H9 (cell line): ENCODE results near the gene MYOM3. TPM values are rescaled to one million over a fixed set of nuclear protein-coding genes. Genes with fewer than 3 reads are reported as not detected.
A peak's percentile ranks its signal among the peaks of the same experiment; 100 is the strongest.

Source experiments
- DNase-seq: peaks from one replicate; pipeline ENCODE4 v3.0.0-alpha.2; 2017
- H2AFZ ChIP-seq: one replicate; pipeline ENCODE4 v1.6.1; 2013; ENCODE audit warnings: mild to moderate bottlenecking, low read length, control low read depth, moderate library complexity
- H2AK5ac ChIP-seq: 2 replicates; pipeline ENCODE4 v1.6.1; 2013; ENCODE audit warnings: low read length, control low read depth, mixed read lengths; ENCODE audit not compliant: insufficient read length
- H2BK120ac ChIP-seq: one replicate; pipeline ENCODE4 v1.6.1; 2013; ENCODE audit warnings: low read depth, mild to moderate bottlenecking, low read length, control low read depth, inconsistent platforms; ENCODE audit not compliant: poor library complexity, severe bottlenecking
- H2BK12ac ChIP-seq: 2 replicates; pipeline ENCODE4 v1.6.1; 2013; ENCODE audit warnings: low read length, control low read depth, mixed read lengths, low read depth; ENCODE audit not compliant: insufficient read length
- H2BK15ac ChIP-seq: 2 replicates; pipeline ENCODE4 v1.6.1; 2013; ENCODE audit warnings: low read depth, low read length, control low read depth
- H2BK20ac ChIP-seq: one replicate; pipeline ENCODE4 v1.6.1; 2013; ENCODE audit warnings: low read depth, mild to moderate bottlenecking, low read length, control low read depth, inconsistent platforms; ENCODE audit not compliant: poor library complexity, severe bottlenecking
- H2BK5ac ChIP-seq: 2 replicates; pipeline ENCODE4 v1.6.1; 2013; ENCODE audit warnings: low read length, control low read depth, mixed read lengths; ENCODE audit not compliant: insufficient read length
- H3K14ac ChIP-seq: 2 replicates; pipeline ENCODE4 v1.6.1; 2013; ENCODE audit warnings: low read length, control low read depth; ENCODE audit not compliant: insufficient read depth
- H3K18ac ChIP-seq: 2 replicates; pipeline ENCODE4 v1.6.1; 2013; ENCODE audit warnings: low read depth, mild to moderate bottlenecking, mixed read lengths, low read length, control low read depth; ENCODE audit not compliant: insufficient read length
- H3K23ac ChIP-seq: 2 replicates; pipeline ENCODE4 v1.6.1; 2013; ENCODE audit warnings: low read length, control low read depth, mixed read lengths, low read depth; ENCODE audit not compliant: insufficient read length
- H3K23me2 ChIP-seq: 2 replicates; pipeline ENCODE4 v1.6.1; 2013; ENCODE audit warnings: low read depth, mild to moderate bottlenecking, mixed read lengths, low read length, control low read depth; ENCODE audit not compliant: insufficient read length, poor library complexity, severe bottlenecking
- H3K27ac ChIP-seq: 2 replicates; pipeline ENCODE4 v1.5.1; 2013; ENCODE audit warnings: low read length, control low read depth, mixed read lengths, low read depth; ENCODE audit not compliant: insufficient read length
- H3K27me3 ChIP-seq: 2 replicates; pipeline ENCODE4 v1.6.1; 2013; ENCODE audit warnings: low read length, control low read depth, inconsistent platforms; ENCODE audit not compliant: insufficient read depth
- H3K4ac ChIP-seq: 2 replicates; pipeline ENCODE4 v1.6.1; 2013; ENCODE audit warnings: low read depth, mild to moderate bottlenecking, control low read depth, inconsistent platforms, low read length, moderate library complexity
- H3K4me1 ChIP-seq: 2 replicates; pipeline ENCODE4 v1.6.1; 2013; ENCODE audit warnings: low read length, control low read depth, inconsistent platforms; ENCODE audit not compliant: insufficient read depth
- H3K4me2 ChIP-seq: 2 replicates; pipeline ENCODE4 v1.6.1; 2013; ENCODE audit warnings: low read length, control low read depth, mixed read lengths; ENCODE audit not compliant: insufficient read length, insufficient read depth
- H3K56ac ChIP-seq: 2 replicates; pipeline ENCODE4 v1.6.1; 2013; ENCODE audit warnings: low read depth, mild to moderate bottlenecking, mixed read lengths, low read length, control low read depth; ENCODE audit not compliant: insufficient read length
- H3K79me1 ChIP-seq: 2 replicates; pipeline ENCODE4 v1.6.1; 2013; ENCODE audit warnings: low read depth, mild to moderate bottlenecking, moderate library complexity, low read length, control low read depth, inconsistent platforms; ENCODE audit not compliant: insufficient read depth, poor library complexity, severe bottlenecking
- H3K79me2 ChIP-seq: 2 replicates; pipeline ENCODE4 v1.6.1; 2013; ENCODE audit warnings: low read length, control low read depth, inconsistent platforms; ENCODE audit not compliant: insufficient read depth
- H3K9ac ChIP-seq: 2 replicates; pipeline ENCODE4 v1.6.1; 2013; ENCODE audit warnings: low read length, control low read depth, mixed read lengths; ENCODE audit not compliant: insufficient read length; ENCODE audit errors: extremely low read depth
- H3K9me3 ChIP-seq: one replicate; pipeline ENCODE4 v1.6.1; 2013; ENCODE audit warnings: low read depth, low read length, inconsistent platforms; ENCODE audit not compliant: control insufficient read depth
- H3T11ph ChIP-seq: one replicate; pipeline ENCODE4 v1.6.1; 2013; ENCODE audit warnings: mild to moderate bottlenecking, low read length, control low read depth, inconsistent platforms
- H4K20me1 ChIP-seq: one replicate; pipeline ENCODE4 v1.6.1; 2013; ENCODE audit not compliant: control insufficient read depth, insufficient read length, insufficient read depth
- H4K5ac ChIP-seq: 2 replicates; pipeline ENCODE4 v1.6.1; 2013; ENCODE audit warnings: low read depth, mild to moderate bottlenecking, mixed read lengths, low read length, control low read depth; ENCODE audit not compliant: insufficient read length
- H4K8ac ChIP-seq: replicated peaks from 2 replicates; pipeline ENCODE4 v1.6.1; 2013; ENCODE audit warnings: low read length, control low read depth, mixed read lengths, low read depth; ENCODE audit not compliant: insufficient read length
- H4K91ac ChIP-seq: 2 replicates; pipeline ENCODE4 v1.6.1; 2013; ENCODE audit warnings: low read depth, mild to moderate bottlenecking, moderate library complexity, mixed read lengths, low read length, control low read depth; ENCODE audit not compliant: insufficient read length
- H3K27ac Mint-ChIP-seq, 3 experiments: 2 replicates in 2 of 3; 3 replicates in 1 of 3; pipeline ENCODE4 v1.8.0; 2020 to 2021; ENCODE audit warnings: mixed read lengths in 3 of 3, mild to moderate bottlenecking in 1 of 3, moderate library complexity in 1 of 3
- H3K27me3 Mint-ChIP-seq: 2 replicates; pipeline ENCODE4 v1.8.0; 2021; ENCODE audit warnings: low read depth, mild to moderate bottlenecking, moderate library complexity, mixed read lengths
- H3K36me3 Mint-ChIP-seq, 3 experiments: 2 replicates in 2 of 3; 3 replicates in 1 of 3; pipeline ENCODE4 v1.8.0; 2020 to 2021; ENCODE audit warnings: low read depth in 3 of 3, mixed read lengths in 3 of 3; ENCODE audit not compliant: insufficient read depth in 1 of 3
- H3K4me1 Mint-ChIP-seq, 2 experiments: 2 replicates each; pipeline ENCODE4 v1.8.0; 2020; ENCODE audit warnings: mixed read lengths in 2 of 2
- H3K4me3 Mint-ChIP-seq, 2 experiments: 2 replicates in 1 of 2; 3 replicates in 1 of 2; pipeline ENCODE4 v1.8.0; 2020 to 2021; ENCODE audit warnings: mild to moderate bottlenecking in 2 of 2, mixed read lengths in 2 of 2, moderate library complexity in 1 of 2
- H3K9me3 Mint-ChIP-seq, 2 experiments: 2 replicates in 1 of 2; 3 replicates in 1 of 2; pipeline ENCODE4 v1.8.0; 2020; ENCODE audit warnings: mild to moderate bottlenecking in 2 of 2, mixed read lengths in 2 of 2, moderate library complexity in 1 of 2
- WGBS: extraction: QIAGEN DNeasy Blood & Tissue Kit; methylation state at CpG from one replicate; pipeline ENCODE4 v1.1.7; 2013; ENCODE audit warnings: missing lambda C conversion rate, low lambda C conversion rate, mixed read lengths; ENCODE audit not compliant: insufficient read length; ENCODE audit errors: extremely low coverage; 5-methylcytosine and 5-hydroxymethylcytosine counted together
- total RNA-seq: library from RNA; stranded (reverse); gene quantifications from 2 replicates; pipeline ENCODE4 v1.2.1, GENCODE V29; 2021
- TF ChIP-seq, protein P1 (sequence below): fragments of 200-600 bp; sonication (generic); conservative IDR thresholded peaks from 3 replicates; pipeline ENCODE4 v1.8.0; 2021; ENCODE audit warnings: antibody characterized with exemption, mild to moderate bottlenecking

MYOM3 gene
- total RNA-seq, 1 experiment from 2014 or later: 0.11 TPM

DNA sequence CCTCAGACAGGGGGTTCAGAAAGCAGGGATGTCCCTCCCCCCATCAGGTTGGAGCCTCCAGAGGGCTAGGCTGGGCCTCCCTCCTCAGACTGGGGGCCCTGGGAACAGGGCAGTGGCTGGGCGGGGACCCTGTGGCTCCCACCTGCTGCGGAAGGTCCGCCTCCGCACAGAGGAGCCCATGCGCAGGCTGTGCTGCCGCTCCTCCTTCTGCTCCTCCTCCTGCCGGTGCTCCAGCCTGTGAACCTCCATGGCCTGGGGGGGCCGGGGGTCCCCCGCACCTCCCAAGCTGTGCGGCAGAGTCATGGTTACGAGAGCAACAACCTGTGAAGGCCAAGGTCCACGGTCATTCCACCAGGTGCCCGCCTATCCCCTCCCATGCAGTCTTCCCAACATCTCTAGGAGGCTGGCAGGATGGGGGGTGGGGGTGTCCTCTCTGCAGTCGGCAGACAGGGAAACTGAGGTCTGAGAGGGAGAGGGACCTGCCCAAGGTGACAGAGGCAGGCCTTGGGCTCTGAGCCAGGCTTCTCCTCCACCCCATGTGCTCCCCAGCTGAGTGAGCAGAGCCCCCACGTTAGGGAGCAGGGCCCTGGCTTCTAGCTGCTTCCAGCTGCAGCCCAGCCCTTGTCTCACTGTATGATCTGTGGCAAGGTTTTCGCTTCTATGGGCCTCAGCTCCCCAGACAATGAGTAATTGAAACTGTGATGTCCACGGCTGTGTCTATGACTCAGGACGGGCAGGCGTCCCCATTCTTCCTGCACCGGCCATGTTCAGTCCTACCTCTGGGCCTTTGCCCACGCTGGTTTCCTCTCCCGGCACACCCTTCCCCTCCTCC, 3.4 kb downstream of the MYOM3 start:
- H3K4me2 ChIP-seq: no peak overlapping the region
- no peaks in the 10 kb centered on the region for H3K9me3 ChIP-seq
- TF ChIP-seq, protein P1, sequence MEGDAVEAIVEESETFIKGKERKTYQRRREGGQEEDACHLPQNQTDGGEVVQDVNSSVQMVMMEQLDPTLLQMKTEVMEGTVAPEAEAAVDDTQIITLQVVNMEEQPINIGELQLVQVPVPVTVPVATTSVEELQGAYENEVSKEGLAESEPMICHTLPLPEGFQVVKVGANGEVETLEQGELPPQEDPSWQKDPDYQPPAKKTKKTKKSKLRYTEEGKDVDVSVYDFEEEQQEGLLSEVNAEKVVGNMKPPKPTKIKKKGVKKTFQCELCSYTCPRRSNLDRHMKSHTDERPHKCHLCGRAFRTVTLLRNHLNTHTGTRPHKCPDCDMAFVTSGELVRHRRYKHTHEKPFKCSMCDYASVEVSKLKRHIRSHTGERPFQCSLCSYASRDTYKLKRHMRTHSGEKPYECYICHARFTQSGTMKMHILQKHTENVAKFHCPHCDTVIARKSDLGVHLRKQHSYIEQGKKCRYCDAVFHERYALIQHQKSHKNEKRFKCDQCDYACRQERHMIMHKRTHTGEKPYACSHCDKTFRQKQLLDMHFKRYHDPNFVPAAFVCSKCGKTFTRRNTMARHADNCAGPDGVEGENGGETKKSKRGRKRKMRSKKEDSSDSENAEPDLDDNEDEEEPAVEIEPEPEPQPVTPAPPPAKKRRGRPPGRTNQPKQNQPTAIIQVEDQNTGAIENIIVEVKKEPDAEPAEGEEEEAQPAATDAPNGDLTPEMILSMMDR: no peak
- no peaks in the 10 kb centered on the region for H3K4me1 ChIP-seq
- H3K27me3 ChIP-seq: no peaks in the 10 kb centered on the region
- Mint-ChIP-seq H3K27me3 (peaks cover 15% of the 10 kb centered on the region), H3K9me3 (no peaks in the 10 kb centered on the region), H3K36me3 (no peaks in the 10 kb centered on the region), H3K27ac (peak overlapping the region in 1 of 3 experiments; percentile 72; a peak in 2 of 7 replicates), H3K4me3 (no peak overlapping the region), H3K4me1 (peaks cover 20 to 42% of the 10 kb centered on the region in 2 experiments)
- no peak overlapping the region for H3K56ac ChIP-seq
- H2AFZ ChIP-seq: no peak overlapping the region
- no peak overlapping the region for H2BK120ac ChIP-seq
- no peak overlapping the region for H3K4ac ChIP-seq
- no peak overlapping the region for H3K23ac ChIP-seq
- no peak overlapping the region for H2BK12ac ChIP-seq
- no peak overlapping the region for H2BK20ac ChIP-seq
- H3K79me2 ChIP-seq: no peaks in the 10 kb centered on the region
- H3K23me2 ChIP-seq: no peaks in the 10 kb centered on the region
- no peak overlapping the region for H3T11ph ChIP-seq
- no peak overlapping the region for H3K27ac ChIP-seq
- no CpG with 5 or more reads among the region's 22 CpGs for WGBS
- no peak overlapping the region for H3K18ac ChIP-seq
- no peaks in the 10 kb centered on the region for H4K20me1 ChIP-seq
- H4K91ac ChIP-seq: no peak overlapping the region
- no peak overlapping the region for H3K14ac ChIP-seq
- H3K79me1 ChIP-seq: no peaks in the 10 kb centered on the region
- DNase-seq: no peak
- no peak overlapping the region for H2AK5ac ChIP-seq
- H2BK15ac ChIP-seq: no peak overlapping the region
- H2BK5ac ChIP-seq: no peak overlapping the region
- no peak overlapping the region for H4K5ac ChIP-seq
- H4K8ac ChIP-seq: no peak overlapping the region
- no peak overlapping the region for H3K9ac ChIP-seq
